ENCODE results near the gene TRIM65.
A peak's percentile ranks its signal among the peaks of the same experiment; 100 is the strongest.

TRIM65 gene

GRCh38 chr17:75896415-75897159, at the start of gene TRIM65:
Gene TRIM65 (minus strand): TSS chr17:75896951. CDS start chr17:75896937, 14 bp downstream.
- FAIRE-seq, result no peak

- no peak for FAIRE-seq
Observed at GRCh38 chr17:75945211-75945610, 48.5 kb upstream of the TRIM65 start.

GRCh38 chr17:75943491-75943890, 46.7 kb upstream of the TRIM65 start:
- no peak for FAIRE-seq

GRCh38 chr17:75942473-75942872, 45.7 kb upstream of the TRIM65 start:
- no peak for FAIRE-seq

- FAIRE-seq, result no peak
Observed at GRCh38 chr17:75941442-75941819, 44.7 kb upstream of the TRIM65 start.

- FAIRE-seq, result peak; percentile 89
Observed at GRCh38 chr17:75940727-75941441, 44.1 kb upstream of the TRIM65 start, which contains the start of gene FBF1. Gene FBF1 (minus strand): TSS chr17:75941042. CDS start chr17:75938149, 2,893 bp downstream.

- FAIRE-seq, result no peak
Observed at GRCh38 chr17:75937652-75938051, 40.9 kb upstream of the TRIM65 start.

- no peak for FAIRE-seq
Observed at GRCh38 chr17:75933808-75934207, 37.1 kb upstream of the TRIM65 start.

- no peak for FAIRE-seq
Observed at GRCh38 chr17:75932852-75933251, 36.1 kb upstream of the TRIM65 start.

- no peak for FAIRE-seq
Observed at GRCh38 chr17:75931062-75931461, 34.3 kb upstream of the TRIM65 start.

GRCh38 chr17:75927286-75927922, 30.7 kb upstream of the TRIM65 start:
- FAIRE-seq, result no peak

- FAIRE-seq, result no peak
Observed at GRCh38 chr17:75926456-75926855, 29.7 kb upstream of the TRIM65 start.

GRCh38 chr17:75925912-75926311, 29.2 kb upstream of the TRIM65 start:
- FAIRE-seq, result no peak

GRCh38 chr17:75925103-75925502, 28.4 kb upstream of the TRIM65 start:
- no peak for FAIRE-seq

GRCh38 chr17:75922963-75923874, 26.5 kb upstream of the TRIM65 start:
- FAIRE-seq, result no peak

- FAIRE-seq, result no peak
Observed at GRCh38 chr17:75922173-75922961, 25.6 kb upstream of the TRIM65 start.

- no peak for FAIRE-seq
Observed at GRCh38 chr17:75921596-75921995, 24.8 kb upstream of the TRIM65 start.

- FAIRE-seq, result no peak
Observed at GRCh38 chr17:75920045-75920560, 23.4 kb upstream of the TRIM65 start.

GRCh38 chr17:75919611-75920010, 22.9 kb upstream of the TRIM65 start:
- FAIRE-seq, result no peak

- no peak for FAIRE-seq
Observed at GRCh38 chr17:75917917-75918445, 21.2 kb upstream of the TRIM65 start.

Data from G401.6 (cell line).